GM21367 (cell line): ENCODE measurements around the gene ANKRD6.
"Not testable (repeated sequence)": the region's sequence is repeated elsewhere in the genome, so short reads cannot be mapped to it uniquely, and the experiment has no call there.

ENCODE experiments used
- ATAC-seq: cut with Tn5 transposase; IDR thresholded peaks from one replicate; pipeline ENCODE4 v1.9.1; 2021; ENCODE audit not compliant: unreplicated experiment

ANKRD6 gene

DNA sequence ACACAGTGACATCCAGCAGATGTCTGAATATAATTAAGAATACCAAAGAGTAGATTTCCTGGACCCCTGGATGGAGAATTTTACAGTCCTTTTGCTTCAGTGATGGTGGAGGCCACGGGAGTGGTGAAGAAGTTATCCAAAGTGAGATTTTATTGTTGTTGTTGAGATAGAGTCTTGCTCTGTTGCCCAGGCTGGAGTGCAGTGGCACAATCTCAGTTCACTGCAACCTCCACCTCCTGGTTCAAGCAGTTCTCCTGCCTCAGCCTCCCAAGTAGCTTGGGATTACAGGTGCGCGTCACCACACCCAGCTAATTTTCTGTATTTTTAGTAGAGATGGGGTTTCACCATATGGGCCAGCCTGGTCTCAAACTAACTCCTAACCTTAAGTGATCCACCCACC is 208.6 kb downstream of the ANKRD6 start:
- not testable (repeated sequence) for ATAC-seq

DNA sequence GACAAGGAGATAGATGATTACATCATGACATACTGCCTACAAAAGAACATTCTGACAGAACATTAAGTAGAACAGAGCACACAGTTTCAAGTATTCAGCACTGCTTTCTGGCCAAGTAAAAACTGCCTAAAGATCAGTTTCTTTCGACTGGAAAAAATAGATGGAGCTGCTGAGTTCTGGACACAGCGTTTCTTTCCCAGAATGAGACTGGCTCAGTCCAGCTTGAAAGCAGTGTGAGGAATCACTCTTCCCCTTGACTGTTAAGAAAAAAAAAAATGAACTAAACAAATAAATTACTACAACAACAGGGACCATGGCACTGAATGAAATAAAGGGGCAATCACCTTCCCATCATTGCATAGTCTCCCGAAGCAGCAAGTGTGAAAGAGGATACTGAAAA is 210.0 kb downstream of the ANKRD6 start:
- ATAC-seq, result no peak

- ATAC-seq, result no peak
Measured at GRCh38 chr6:89643406-89643805, 210.5 kb downstream of the ANKRD6 start.

- ATAC-seq, result no peak
Measured at GRCh38 chr6:89644864-89645263, 211.9 kb downstream of the ANKRD6 start.

- no peak for ATAC-seq
Measured at GRCh38 chr6:89649682-89650081, 216.7 kb downstream of the ANKRD6 start.

GRCh38 chr6:89650579-89650978 is 217.6 kb downstream of the ANKRD6 start:
- no peak for ATAC-seq

DNA sequence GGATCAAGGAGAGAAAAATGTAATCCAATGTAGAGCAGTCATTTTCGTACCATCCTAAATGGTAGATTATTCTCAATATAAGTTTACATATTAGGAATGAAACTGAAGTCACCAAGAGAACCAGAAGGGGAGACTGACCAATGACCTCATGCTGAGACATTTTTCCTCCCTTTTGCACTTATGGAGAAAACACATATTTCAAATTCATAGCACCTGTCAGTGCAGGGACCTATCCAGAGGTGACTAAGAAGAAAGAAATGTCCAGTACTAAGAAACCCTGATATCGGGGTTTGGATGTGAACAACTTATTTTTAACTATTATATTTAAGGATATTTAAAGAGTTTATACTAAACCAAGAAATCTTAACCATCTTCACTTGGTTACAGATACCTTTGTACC is 222.2 kb downstream of the ANKRD6 start:
- ATAC-seq, result no peak

- ATAC-seq, result no peak
Measured at GRCh38 chr6:89657445-89658158, 224.7 kb downstream of the ANKRD6 start.

- ATAC-seq, result no peak
Measured at GRCh38 chr6:89660981-89661380, 228.0 kb downstream of the ANKRD6 start.

- ATAC-seq, result no peak
Measured at GRCh38 chr6:89661559-89661958, 228.6 kb downstream of the ANKRD6 start.

DNA sequence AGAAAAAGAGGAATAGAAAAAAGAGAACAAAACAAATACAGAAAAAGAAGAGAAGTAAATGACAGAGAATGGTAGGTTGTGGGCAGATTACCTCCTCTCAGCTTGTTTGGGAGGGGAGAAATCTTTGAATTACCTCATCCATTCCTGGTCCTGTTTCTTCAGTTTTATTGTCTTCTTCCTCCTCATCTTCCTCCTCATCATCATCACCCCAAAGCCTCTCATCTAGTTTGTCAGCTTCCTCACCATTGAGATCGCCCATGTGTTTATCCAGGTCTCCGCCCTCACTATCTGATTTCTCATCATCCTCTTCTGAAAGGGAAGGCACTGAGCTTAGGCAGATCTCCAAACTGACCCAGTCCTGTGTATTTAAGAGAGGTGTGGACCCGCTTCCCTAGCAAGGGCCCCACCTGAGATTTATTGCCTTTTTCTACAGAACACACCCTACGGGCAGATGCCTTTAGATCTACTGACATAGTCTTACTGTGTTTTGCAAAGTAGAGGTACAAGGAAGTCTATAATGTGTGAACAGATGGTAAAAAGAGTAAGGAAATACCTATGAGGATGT is 229.8 kb downstream of the ANKRD6 start:
- no peak for ATAC-seq

GRCh38 chr6:89667872-89668556 is 235.1 kb downstream of the ANKRD6 start:
- no peak for ATAC-seq

- no peak for ATAC-seq
Measured at GRCh38 chr6:89669002-89669401, 236.1 kb downstream of the ANKRD6 start.

DNA sequence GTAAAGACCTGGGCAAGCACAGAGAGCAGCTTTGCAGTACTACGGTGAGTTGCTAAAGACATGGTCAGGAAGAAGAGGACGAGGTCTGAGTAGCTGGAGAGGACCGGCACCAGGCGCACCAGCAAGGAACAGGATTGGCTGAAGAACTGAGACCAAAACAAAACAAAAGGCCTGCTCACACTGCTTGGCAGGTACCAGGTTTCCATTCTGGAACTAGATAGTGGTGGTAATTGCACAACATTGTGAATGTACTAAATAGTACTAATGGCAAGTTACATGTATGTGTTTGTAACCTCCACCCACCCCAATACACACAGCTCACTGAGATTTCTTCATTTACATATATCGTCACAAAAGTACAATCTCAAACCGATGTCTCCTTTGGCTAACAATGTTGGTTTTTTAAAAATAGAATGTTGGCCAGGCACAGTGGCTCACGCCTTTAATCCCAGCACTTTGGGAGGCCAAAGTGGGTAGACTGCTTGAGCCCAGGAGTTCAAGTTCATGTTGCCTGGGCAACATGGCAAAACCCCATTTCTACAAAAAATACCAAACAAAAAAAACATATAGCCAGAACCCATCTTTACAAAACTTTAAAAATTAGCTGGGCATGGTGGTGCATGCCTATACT is 238.1 kb downstream of the ANKRD6 start:
- no peak for ATAC-seq

- ATAC-seq, result no peak
Measured at GRCh38 chr6:89675949-89676748, 243.2 kb downstream of the ANKRD6 start.

DNA sequence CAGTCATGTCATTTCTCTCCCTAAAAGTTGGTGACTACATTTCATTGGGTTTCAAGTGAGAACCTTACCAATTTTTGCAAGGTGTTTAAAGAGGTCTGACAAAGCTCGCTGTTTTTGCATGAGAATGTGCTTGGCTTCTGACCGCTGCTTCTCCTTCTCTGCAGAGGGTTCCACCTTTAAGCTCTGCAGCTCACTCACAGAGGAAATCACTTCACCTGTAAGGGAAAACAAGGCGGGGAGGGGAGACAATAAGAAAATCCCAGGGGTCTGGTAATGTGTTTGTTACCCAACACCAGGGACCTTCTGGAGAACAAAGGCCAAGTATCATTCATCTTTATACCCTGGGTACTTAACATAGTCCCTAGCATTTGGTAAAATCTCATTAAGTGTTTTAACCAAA is 245.6 kb downstream of the ANKRD6 start:
- ATAC-seq, result no peak

- ATAC-seq, result no peak
Measured at GRCh38 chr6:89679215-89680120, 246.5 kb downstream of the ANKRD6 start.

GRCh38 chr6:89680150-89680549 is 247.2 kb downstream of the ANKRD6 start:
- ATAC-seq, result no peak

DNA sequence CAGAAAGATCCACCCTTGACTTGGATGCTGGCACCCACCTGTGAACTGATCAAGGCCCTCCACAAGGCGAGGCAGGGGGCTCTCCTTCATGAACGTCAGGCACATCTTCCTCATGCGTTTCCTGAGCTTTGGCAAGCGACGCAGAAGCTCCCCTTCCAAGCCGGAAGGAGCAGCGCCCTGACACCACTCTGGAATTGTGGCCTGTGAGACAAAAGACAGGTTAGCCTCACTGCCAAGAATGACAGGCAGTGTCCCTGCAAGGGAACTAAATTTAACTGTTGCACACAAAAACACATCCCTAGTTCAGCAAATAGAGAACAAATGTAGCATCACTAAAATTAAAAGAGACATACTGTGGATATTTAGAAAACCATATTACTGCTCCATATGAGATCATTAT is 247.6 kb downstream of the ANKRD6 start:
- ATAC-seq, result no peak

GRCh38 chr6:89681983-89682564 is 249.1 kb downstream of the ANKRD6 start:
- no peak for ATAC-seq
